Iris pigment epithelial cell (primary cell): ENCODE results near the gene DMD.

ENCODE experiments used
- DNase-seq: peaks from one replicate; pipeline ENCODE4 v3.0.0-alpha.2; 2011; ENCODE audit warnings: low read depth

Gene DMD

DNA sequence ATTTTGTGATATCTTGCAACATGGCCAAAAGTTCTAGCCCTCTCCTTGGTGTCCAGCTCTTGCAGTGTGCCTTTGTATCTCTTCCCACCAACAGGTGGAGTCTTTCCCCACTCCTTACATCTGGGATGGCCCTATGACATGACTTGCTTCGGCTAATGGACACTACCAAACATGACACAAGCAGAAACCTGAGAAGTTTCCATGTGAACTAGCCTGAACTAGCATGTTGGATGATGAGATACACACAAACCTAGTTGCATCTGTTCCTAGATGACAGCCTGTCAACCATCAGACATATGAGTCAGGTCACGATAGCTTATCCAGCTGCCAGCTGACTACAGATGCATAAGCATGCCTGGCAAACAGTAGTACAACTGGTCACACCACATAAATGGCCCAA is 1932.0 kb downstream of the DMD start:
- peak; percentile 49 for DNase-seq

DNA sequence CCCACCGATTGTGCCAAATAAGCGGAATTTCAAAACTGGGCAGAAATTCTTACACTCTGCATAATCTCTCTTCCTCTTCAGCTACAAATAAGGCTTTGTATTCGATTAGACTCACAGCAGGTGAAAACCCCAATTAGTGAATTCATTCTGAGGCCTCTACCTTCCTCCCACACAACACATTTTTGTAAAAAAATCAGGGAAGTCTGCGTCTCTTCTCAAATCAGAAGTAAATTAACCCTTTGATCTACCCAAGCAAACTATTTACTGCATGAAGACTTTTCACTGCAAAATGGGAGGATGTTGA is 1938.9 kb downstream of the DMD start:
- no peak for DNase-seq

DNA sequence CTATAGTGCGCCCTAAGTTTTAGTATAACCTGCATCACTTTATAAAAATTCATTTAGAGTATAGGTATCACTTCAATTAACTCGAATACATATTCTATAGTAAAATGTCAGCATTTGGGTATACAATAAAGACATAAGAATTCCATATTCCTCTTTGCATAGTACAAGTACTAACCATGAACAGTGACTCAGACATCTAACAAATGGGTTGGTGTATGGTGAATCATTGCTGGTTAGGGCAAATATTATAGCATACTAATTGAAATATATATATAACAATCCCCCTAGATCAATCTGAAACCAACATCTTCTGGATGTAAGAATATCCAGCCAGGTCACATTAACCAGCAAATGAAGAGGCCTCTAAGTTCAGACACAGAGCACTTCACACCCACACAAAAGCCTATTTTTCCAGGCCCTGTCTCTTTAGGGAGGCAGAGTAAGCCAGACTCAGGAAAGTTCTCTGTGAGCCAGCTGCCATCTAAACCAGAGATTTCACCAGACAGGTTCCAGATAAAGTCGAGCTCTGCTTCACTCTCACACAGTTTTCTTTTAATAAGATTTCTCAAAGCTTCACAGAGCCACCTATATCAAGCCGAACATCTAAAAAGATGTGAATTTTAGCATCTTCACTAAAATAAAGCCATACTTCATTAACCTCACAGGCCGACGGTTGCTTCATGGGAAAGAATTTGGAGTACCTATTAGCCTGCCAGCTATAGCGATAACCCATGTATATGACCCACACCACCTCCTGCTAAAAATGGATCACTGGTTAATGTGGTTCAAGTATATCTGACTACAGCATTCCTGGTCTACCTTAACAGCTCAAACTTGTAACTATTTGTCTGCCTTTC is 1939.5 kb downstream of the DMD start:
- peak; percentile 16 for DNase-seq

DNA sequence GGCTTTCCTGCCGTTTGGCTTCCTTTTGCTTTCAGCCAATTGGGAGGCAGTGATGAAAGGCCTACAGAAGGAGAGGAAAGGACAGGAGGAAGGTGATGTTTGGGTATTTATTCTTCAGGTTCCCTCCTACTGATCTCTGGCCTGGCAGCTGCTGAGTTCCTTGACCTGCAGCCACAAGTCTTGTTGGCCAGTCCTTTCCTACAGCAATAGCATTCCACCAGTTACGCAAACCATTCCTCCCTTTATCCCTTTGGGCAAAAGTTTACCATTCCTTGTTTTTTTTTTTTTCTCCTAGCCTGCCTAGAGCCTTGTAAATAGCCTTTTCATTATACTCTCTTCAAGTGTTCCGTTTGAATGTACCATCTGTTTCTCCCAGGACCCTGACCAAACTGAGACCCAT is 1941.4 kb downstream of the DMD start:
- DNase-seq = no peak

DNA sequence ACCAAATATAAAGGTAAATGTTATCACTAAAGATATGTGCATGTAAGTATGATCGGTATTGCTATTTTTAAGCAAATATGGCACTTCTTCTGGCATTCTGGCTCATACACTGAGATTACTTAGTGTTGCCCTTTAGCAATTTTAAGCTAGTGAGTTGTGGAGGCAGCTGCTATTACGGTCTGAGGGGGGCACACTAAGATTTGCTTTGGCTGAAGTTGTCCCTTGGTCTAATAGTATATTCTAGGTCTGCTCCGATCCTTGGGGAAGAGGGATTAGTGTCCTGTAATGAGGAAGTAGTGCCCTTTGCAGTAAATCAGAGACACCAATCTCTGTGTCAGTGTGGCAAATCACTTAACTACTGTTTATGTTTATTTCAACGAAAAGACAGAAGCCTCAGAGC is 1943.0 kb downstream of the DMD start:
- DNase-seq = peak; percentile 17

DNA sequence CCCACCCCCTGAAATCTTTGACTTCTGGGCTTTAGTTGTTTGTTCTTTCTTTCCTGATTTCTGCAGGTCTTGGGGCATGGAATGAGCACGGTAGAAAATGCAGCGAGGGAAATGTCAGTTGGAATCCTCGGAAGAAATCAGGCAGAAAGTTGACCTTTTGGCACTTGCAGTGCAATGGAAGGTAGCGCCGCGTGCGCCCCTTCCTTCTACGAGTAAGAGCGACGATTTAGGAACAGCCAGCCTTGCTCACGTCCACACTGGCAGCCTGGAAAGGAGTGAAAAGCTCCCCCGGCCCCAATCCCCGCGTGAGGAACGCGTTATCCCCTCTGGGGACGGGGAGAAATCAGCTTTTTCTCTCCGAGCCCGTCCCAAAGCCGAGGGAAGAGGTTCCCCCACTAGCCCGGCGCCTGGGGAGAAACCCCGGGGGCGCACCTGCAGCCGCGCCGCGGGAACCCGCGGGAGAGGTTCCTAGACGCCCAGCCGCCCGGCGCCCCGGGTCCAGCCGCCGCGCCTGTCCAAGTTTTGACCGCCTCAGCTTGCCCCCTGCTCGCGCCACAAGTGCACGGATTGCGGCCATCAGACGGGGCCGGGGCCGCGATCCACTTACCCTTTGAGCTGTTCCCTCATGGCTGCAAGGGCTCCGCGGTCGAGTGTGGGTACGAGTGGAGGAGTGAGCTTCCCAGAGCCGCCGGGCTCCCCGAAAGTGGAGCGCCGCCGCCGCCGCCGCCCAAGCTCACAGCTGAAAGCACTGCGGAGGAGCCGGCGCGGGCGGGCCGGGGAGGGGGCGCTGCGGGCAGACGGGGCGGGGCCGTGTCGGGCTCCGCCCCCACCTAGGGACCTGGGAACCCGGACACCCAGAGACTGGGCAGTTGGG is 1944.9 kb downstream of the DMD start:
- DNase-seq = peak; percentile 33

DNA sequence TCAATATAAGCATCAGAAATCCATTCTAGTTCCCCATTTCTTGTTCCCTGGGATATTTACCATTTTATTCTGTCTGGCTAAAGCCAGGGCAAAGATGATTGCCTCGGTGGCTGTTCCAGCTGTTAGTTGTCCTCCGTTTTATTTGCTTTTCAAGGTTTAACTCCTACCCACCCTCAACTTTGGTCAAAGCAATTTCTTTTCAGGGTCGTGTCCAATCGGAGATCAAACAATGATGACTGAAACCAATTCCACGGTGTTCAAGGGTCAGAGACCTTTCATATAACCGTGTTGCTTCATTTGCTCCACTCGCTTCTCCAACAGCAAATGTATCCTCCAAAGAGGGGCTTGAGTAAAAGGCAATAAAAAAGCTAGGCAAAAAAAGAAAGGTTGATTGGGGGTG is 1946.0 kb downstream of the DMD start:
- no peak for DNase-seq

DNA sequence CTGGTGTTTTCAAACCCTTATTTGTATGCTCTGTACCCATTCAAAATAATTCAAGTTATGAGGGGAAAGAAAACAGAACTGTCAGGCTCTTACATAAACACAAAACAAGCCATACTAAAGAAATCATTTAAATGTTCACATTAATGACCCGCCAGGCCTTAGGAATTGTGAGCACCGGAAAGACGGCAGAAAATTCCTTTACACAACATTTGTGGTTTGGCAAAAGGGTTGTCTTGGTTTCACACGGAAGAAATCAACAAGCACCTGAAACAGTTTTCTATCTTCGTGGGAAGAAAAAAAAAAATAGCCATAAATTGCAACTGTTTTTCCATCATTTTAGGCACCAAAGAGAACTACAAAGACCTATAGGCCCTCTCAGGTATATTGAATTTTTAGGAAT is 1951.0 kb downstream of the DMD start:
- peak; percentile 16 for DNase-seq

DNA sequence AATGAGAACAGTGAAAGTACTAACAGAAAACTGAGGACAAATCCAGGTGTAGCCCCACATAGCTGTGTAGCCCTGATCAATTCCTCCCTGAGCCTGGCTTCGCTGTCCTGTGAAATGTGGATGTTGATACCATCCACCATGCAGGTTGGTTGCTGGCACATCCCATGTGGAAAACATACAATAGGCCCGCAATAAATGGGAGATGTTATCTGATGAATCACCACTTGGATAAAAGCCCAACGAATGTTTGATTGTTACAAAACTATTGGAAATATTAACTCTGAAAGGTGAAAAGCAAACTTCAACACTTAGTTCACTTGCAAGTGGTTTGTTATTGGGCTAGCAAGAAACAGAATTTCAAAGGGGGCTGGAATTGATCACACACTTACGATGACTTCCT is 1953.2 kb downstream of the DMD start:
- DNase-seq = peak; percentile 10

DNA sequence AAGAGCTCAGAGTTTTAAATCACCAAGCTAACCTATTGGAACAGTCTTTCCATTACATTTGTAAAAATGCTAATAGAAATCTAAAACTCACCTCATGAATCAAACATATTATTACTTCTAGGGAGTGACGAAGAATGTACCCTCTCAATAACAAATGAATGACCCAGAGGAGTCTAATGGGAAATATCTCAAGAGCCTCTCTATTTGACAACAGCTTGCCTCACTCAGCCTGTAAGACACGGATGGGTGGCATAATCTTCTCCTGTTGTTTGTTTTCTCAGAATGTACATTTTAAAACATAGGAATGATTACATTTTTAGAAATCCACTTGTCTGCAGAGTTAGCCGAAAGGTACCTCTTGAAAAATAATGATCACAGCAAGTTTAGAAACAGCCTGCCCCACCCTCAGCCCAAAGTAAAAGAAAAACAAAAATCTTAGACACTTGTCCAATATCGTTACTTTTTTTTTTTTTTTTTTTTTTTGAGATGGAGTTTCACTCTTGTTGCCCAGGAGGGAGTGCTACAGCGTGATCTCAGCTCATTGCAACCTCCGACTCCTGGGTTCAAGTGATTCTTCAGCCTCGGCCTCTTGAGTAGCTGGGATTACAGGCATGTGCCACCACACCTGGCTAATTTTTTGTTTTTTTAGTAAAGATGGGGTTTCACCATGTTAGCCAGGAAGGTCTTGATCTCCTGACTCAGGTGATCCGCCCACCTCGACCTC is 1955.9 kb downstream of the DMD start:
- DNase-seq = no peak

DNA sequence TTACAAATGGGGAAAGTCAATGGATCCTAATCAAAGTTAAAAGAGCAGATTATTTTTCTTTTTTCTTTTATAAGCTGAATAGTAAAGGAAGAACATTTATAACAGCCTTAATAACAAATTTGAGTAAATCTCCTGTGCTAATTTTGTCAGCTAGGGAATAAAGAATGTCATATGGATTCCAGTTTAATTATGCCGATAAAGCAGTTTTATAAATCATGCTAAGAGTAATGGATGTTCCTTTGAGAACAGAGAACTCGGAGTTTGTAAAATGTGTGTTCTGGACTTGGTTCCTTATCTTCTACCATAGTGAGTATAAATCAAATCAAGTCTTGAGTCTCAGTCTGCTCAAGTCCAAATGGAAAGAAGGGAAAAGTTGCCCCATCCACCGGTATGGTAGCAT is 1959.2 kb downstream of the DMD start:
- DNase-seq = no peak

DNA sequence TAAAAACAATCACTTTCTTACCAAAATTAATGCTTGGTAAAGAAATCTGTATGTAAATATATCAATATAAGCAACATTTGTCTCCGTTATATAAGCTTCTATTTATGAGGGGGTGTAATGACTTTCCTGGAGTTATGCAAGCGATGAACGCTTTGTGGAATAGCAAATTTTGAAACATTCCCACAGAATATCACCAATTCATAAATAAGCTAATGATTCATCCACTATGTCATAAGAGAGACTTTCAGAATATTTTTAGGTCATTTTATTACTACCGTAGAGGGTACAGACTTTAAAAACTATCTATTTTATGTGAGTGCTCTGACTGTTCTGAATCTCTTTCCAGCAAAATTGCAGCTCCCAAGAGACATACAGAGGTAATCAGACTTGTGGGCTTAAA is 1960.0 kb downstream of the DMD start:
- peak; percentile 47 for DNase-seq

DNA sequence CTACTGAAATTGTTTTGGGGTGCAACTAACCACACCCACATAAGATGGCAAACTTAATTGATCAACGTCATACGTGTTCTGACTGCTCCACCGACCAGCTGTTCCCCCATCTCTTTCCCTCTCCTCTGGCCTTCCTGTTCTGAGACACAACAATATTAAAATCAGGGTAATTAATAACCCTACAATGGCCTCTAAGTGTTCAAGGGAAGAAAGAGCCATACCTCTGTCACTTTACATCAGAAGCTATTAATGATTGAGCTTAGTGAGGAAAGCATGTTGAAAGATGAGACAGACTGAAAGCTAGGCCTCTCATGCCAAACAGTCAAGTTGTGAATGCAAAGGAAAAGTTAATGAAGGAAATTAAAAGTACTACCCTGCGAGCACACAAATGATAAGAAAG is 1965.6 kb downstream of the DMD start:
- no peak for DNase-seq

DNA sequence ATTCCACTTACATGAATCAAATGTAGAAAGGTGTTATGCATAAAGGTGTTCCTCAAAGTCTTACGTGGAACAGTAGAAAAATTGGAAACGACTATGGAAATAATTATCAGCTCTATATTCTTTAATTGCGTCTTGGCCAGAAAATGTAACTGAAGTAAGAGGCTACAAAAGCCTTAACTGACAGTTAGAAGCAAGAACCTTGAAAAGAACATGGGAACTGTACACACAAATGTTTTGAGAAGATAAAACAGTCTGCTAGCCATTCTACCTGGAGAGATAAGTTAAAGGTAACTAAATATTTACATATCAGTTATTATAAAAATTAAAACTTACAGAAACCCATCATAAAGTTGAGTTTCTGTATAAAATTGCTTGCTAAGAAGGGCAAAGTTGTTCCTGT is 1967.5 kb downstream of the DMD start:
- no peak for DNase-seq

DNA sequence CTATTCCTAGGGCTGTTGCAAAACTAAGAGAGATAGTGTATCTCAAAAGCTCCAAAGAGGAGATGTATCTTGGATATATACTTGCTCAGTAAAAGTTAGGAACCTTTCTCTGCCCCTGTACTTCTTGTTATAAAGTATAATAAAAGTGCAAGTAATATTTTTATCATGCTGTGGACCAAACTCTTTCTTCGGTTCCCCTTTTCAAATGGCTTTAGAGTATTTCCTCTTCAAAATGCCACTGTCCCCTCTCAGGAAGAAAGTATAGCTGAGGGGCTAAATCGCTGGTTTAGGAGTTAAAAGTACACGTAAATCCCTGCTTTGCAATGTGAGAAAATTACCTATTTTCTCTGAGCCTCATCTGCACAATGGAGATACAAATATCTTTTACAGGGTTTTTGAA is 1970.4 kb downstream of the DMD start:
- no peak for DNase-seq

DNA sequence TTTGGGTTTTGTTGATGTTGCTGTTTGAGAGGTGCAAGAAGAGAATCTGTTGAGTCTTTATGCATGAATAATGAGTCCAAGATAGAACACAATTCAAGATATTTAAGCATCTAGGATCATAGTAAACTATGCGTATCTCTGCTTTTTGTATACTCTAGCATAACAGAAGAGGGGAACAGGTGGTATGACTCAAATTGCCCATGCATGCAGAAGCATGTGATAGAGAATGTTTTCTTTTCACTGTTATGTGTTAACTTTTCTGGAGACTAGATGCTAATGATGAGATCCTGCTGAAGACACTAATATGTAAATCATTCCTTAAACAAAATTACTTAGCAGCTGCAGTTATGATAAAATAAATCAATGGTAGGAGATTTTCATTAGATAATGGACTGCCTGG is 1974.2 kb downstream of the DMD start:
- no peak for DNase-seq

DNA sequence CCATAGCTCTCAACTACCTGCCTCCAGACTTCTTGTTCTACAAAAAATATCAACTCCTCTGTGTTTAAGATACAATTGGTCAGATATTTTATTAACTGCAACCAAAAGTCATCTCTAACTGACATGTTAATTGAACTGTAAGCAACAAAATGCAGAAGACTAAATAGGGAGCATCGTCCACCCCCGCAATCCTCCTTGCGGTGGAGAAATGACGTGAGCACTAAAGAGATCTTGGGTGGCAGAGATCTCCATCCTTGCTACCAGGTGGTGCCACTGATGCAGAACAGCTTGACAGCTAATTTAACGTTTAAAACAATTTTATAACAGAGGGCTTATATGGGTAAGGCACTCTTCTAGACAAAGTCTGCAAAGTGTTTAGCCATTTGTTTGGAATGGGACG is 1975.1 kb downstream of the DMD start:
- no peak for DNase-seq

DNA sequence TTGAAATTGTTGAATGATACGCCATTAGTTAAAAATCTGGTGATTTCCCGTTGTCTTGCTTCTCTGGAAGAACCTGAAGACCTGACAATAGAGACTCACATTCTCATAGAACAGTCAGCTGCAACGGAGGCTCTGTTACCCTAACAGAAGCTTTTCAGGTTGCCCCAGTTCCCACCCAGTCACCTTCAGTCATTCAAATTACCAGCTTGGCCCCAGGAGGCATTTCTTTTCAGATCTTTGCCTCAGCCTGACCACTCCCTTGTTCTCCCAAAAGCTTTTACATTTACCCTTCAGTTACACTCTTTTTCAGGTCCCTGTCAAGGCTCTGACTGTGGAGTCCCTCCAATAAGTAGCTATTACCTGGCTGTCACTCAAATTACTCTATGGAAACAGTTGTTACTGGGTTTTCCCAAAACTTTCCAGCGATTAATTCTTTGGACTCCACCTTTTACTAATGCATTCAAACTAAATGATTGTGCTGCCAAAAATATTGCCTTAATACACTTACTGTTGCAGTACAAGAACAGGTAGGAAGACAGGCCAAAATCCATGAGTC is 1977.3 kb downstream of the DMD start:
- no peak for DNase-seq

DNA sequence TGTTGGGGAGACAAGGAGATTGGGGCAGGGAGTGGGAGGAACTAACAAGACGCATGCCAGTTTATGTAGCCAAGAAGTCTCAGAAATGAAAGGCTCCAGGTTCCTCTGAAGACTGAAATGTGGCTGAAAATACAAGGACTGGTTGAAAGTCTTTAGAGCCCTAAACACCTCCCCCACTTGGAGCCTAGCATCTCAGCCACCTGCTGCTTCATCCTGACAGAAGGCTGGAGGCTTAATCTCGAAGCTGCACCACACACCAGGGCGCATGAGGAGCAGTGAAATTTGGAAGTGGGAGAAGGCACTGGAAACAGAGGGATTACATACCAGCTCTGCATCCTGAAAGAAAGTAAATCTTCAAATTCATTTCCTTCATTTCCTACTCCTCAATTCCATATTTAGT is 1978.8 kb downstream of the DMD start:
- DNase-seq = no peak

DNA sequence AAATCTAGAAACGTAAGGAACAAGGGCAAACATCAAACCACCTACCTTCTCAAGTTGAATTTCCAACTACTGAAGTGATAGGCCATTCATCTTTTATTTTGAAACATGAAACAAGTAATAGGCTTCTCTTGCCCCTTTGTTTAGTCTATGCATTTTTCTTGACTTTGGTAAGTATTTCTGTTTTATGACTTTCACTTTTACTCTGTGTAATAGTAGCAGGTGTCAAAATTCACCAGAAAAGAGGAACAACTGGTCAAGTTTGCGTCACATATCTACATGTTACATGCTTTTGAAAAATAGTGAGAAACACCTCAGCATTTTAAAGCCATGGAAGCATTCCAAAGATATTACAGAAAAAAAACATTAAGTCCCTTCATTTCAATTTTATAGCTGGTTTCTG is 1982.4 kb downstream of the DMD start:
- peak; percentile 32 for DNase-seq

DNA sequence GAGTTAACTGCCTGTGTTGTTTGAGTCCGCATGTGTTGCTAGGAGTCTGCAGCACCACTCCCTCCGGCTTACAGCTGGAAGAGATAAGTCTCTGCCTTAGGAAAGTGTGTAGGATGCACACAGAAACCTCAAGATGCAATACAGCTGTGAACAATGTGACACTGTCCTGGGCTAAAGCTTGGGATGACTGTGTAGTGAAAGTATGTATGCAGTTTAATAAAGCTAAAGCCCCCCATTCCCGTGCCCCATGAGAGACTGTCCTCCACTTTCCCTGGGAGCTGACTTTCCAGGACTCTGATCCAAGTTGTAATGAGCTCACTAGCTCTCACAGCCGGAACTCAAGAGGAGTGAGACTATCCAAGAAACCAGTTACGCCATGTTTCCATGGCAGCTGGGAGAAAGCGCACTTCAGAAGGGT is 1982.9 kb downstream of the DMD start:
- peak; percentile 15 for DNase-seq

DNA sequence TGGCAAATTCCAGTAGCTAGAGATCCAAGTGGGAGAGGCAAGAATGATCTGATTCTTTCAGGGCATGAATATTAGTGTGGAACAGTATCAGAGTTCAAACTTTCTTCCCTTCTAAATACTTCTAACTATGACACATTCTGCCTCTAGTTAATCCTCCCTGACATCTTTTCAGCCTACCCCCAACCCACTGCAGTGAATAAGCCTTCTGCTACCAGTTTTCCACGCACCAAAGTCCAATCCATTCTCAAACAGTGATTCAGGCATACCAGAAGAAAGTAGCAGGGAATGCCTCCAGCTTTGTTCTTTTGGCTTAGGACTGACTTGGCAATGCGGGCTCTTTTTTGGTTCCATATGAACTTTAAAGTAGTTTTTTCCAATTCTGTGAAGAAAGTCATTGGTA is 1984.1 kb downstream of the DMD start:
- DNase-seq = peak; percentile 72

DNA sequence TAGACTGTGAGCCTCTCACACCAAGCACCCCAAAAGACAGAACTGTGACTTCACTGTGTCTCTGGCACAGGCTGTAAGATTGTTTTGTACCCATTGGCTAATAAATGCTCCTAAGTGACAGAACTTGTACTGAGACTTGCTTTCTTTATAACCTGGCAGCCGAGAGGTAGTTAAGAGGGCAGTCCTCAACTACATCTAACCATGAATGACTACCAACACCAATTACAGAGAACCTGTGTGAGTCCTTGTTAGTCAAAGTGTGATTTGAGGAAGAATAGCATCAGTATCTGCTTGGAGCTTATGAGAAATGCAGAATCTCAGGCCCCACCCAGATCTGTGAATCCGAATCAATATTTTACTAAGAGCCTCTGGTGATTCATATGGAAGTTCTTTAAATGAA is 1985.5 kb downstream of the DMD start:
- no peak for DNase-seq
